GM12875 (cell line): ENCODE data around the gene NEMP1.
"Not testable (repeated sequence)": the region's sequence is repeated elsewhere in the genome, so short reads cannot be mapped to it uniquely, and the experiment has no call there.

Experiments used
- H3K4me3 ChIP-seq: one replicate; pipeline ENCODE4 v1.5.1; 2011; ENCODE audit warnings: low read depth, low read length, control low read depth
- TF ChIP-seq, protein P1 (sequence below): IDR thresholded peaks from 2 replicates; pipeline ENCODE4 v1.5.1; 2011; ENCODE audit warnings: low read depth, mild to moderate bottlenecking, control low read depth, inconsistent platforms, low read length, moderate library complexity, borderline replicate concordance; ENCODE audit not compliant: insufficient read depth

NEMP1 gene

DNA sequence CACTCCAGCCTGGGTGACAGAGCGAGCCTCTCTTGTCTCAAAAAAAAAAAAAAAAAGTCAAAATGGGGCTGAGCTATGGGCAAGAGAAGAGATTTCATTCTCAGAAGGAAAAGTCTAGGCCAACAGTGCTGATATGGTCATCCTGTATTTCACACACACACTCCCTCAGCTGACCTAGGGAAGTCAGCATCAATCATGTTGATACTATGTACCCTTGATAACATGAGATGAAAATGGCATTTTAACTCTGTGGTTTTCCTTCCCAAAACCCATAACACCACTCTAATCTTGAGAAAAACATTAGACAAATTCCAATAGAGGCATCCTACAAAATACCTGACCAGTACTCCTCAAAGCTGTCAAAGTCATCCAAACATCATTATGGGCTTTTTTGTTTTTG is 2.3 kb upstream of the NEMP1 start:
- no peak overlapping the region for H3K4me3 ChIP-seq

DNA sequence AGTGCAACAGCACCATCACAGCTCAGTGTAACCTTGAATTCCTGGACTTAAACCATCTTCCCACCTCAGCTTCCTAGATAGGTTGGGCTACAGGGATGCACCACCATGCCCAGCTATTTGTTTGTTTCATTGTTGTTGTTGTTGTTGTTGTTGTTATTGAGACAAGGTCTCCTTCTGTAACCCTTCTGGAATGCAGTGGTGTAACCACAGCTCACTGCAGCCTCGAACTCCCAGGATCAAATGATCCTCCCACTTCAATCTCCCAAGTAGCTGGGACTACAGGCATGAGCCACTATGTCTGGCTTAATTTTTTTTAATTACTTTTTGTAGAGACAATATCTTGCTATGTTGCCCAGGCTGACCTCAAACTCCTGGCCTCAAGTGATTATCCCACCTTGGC is 1.2 kb upstream of the NEMP1 start:
- no peak overlapping the region for H3K4me3 ChIP-seq
- TF ChIP-seq, protein P1, sequence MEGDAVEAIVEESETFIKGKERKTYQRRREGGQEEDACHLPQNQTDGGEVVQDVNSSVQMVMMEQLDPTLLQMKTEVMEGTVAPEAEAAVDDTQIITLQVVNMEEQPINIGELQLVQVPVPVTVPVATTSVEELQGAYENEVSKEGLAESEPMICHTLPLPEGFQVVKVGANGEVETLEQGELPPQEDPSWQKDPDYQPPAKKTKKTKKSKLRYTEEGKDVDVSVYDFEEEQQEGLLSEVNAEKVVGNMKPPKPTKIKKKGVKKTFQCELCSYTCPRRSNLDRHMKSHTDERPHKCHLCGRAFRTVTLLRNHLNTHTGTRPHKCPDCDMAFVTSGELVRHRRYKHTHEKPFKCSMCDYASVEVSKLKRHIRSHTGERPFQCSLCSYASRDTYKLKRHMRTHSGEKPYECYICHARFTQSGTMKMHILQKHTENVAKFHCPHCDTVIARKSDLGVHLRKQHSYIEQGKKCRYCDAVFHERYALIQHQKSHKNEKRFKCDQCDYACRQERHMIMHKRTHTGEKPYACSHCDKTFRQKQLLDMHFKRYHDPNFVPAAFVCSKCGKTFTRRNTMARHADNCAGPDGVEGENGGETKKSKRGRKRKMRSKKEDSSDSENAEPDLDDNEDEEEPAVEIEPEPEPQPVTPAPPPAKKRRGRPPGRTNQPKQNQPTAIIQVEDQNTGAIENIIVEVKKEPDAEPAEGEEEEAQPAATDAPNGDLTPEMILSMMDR: no peak

More for the DNA sequence above, 2.3 kb upstream of the NEMP1 start:
- TF ChIP-seq, protein P1: no peak

DNA sequence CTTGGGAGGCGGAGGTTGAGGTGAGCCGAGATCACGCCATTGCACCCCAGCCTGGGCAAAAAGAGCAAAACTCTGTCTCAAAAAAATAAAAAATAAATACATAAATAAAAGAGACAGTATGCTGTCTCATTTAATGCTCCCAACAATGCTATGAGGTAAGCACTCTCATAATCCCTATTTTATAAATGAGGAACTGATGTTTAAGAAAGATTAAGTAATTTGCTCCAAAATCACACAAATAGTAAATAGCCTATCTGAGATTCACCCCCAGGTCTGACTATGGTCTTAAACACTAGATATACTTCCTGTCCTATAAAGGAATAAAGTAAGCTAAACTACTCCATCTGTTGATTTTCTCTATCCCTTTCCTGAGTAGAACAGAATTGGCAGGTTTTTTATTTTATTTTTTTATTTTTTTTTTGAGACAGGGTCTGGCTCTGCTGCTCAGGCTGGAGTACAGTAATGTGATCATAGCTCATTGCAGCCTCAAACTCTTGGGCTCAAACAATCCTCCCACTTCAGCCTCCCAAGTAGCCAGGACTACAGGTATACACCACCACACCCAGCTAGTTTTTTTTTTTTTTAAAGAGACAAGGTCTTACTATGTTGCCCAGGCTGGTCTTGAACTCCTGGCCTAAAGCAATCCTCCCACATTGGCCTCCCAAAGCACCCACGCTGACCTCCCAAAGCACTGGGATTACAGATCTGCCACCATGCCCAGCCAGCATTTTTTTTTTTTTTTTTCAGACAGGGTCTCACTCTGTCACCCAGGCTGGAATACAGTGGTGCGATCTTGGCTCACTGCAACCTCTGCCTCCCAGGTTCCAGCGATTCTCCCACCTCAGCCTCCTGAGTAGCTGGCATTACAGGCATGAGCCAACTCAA is 4.8 kb downstream of the NEMP1 start:
- not testable (repeated sequence) for H3K4me3 ChIP-seq

DNA sequence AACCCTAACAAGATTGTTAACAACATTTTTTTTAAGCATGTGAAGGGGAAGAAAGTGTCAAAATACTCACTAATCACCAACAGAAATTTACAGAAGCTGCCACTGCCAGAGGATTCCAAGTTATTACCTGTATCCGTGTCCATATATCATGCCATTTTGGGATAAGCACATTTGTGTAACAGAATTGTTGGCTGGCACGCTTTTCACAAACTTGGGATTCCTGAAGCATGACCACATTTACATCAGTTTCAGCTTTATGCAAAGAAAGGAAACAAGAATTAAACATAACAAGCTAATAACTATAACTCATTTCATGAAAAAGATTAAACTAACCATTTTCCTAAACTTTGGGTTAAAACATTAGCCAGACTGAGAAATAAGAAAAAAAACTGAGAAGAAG is 5.9 kb downstream of the NEMP1 start:
- TF ChIP-seq, protein P1: no peak
- H3K4me3 ChIP-seq: no peak overlapping the region

DNA sequence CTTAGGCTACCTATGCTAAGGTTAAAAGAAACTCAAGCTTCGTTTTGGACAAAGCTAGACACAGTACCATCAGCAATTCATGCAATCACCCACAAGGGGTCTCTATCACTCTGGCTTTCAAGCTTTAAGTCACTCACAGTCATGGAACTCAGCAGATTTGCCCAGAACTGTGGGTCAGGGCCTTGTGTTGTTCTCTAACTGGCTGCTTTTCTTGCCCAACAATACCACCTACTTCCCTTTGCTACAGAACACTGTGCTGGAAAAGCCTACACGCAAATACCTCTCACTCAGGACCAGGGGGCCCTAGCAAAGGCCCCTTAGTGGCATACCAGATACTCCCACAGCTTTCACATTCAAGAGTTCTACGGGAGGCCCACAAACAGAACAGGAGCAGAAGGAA is 9.1 kb downstream of the NEMP1 start:
- TF ChIP-seq, protein P1: peak; percentile 74
- no peak overlapping the region for H3K4me3 ChIP-seq

DNA sequence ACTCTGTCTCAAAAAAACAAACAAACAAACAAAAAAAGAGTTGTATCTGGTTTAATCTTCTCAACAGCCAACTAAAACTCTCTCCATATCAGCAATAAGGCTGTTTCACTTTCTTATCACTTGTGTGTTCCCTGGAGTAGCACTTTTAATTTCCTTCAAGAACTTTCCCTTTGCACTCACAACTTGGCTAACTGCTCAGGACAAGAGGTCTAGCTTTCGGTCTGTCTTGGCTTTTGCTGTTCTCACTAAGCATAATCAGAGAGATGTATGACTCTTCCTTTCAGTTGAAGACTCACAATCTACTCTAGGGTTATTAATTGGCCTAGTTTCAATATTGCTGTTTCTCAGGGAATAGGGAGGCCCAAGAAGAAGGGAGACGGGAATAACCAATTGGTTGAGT is 12.3 kb downstream of the NEMP1 start:
- H3K4me3 ChIP-seq: no peak overlapping the region
- TF ChIP-seq, protein P1: no peak

DNA sequence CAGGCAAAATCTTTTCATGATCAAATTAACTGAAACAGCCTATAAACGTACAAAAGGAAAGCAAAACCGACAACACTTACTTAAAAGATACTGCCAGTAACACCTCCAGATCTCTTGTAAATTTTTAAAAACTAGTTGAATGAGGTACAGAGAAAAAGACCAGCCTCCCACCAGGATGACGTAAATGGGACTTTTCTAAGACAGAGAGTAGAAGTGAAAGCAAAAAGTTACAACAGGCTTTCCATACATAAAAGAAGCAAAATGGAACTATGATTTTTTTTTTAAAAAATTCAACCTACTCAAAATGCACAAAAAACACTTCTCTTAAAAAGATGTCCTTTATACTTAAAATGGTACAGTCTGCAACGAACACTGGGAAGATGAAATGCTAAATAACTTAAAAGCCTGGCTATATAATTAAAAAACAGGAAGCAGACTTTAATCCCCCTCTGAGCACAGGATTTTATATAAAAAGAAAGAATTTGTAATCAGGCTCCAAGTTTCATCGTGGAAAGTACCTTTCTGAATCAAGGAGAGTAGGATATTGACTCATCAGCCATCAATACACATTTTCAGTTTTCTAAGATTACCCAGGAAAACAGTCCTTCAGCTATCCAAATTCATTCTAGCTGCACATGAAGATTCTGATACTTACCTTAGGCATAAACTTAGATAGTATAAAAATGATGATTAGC is 14.5 kb downstream of the NEMP1 start:
- no peak overlapping the region for H3K4me3 ChIP-seq
- TF ChIP-seq, protein P1: no peak
